Neural cell (in vitro differentiated cells): Measurements from ENCODE around the gene ACKR1. TPM values are rescaled to one million over a fixed set of nuclear protein-coding genes. Genes with fewer than 3 reads are reported as not detected.

Source experiments
- H2AFZ ChIP-seq: fragments of 200-600, 300-800 bp; sonication (generic), shearing (Covaris generic); 2 replicates; pipeline ENCODE4 v1.6.0; 2014; ENCODE audit warnings: low read depth, mild to moderate bottlenecking, antibody characterized with exemption, low read length, moderate library complexity
- H3F3A ChIP-seq: fragments of 200-600 bp; shearing (Covaris generic); 2 replicates; pipeline ENCODE4 v1.6.1; 2016; ENCODE audit warnings: mild to moderate bottlenecking, moderate library complexity, mixed read lengths, antibody characterized with exemption, low read length; ENCODE audit not compliant: insufficient read depth, poor library complexity, severe bottlenecking
- H3K27ac ChIP-seq: fragments of 200-600, 300-800 bp; sonication (generic), shearing (Covaris generic); 2 replicates; pipeline ENCODE4 v1.5.1; 2014; ENCODE audit warnings: mild to moderate bottlenecking, low read length, moderate library complexity
- H3K27me3 ChIP-seq: fragments of 300-800, 200-600 bp; sonication (generic), shearing (Covaris generic); 2 replicates; pipeline ENCODE4 v1.6.0; 2014; ENCODE audit warnings: mild to moderate bottlenecking, low read depth, low read length, moderate library complexity; ENCODE audit not compliant: insufficient read depth
- H3K36me3 ChIP-seq: fragments of 300-800, 200-600 bp; sonication (generic), shearing (Covaris generic); 2 replicates; pipeline ENCODE4 v1.5.1; 2014; ENCODE audit warnings: mild to moderate bottlenecking, antibody characterized with exemption, low read length, moderate library complexity; ENCODE audit not compliant: insufficient read depth
- H3K4me2 ChIP-seq: fragments of 300-800, 200-600 bp; sonication (generic), shearing (Covaris generic); 2 replicates; pipeline ENCODE4 v1.6.0; 2014; ENCODE audit warnings: mild to moderate bottlenecking, low read length
- H3K4me3 ChIP-seq: fragments of 300-800, 200-600 bp; sonication (generic), shearing (Covaris generic); 2 replicates; pipeline ENCODE4 v1.5.1; 2014; ENCODE audit warnings: mild to moderate bottlenecking, low read length, moderate library complexity
- H3K79me2 ChIP-seq: fragments of 200-600 bp; shearing (Covaris generic); replicated peaks from 2 replicates; pipeline ENCODE4 v1.6.0; 2014; ENCODE audit warnings: mild to moderate bottlenecking, low read length, moderate library complexity; ENCODE audit not compliant: insufficient read depth
- H3K9ac ChIP-seq: fragments of 300-800, 200-600 bp; sonication (generic), shearing (Covaris generic); 2 replicates; pipeline ENCODE4 v1.6.1; 2016; ENCODE audit warnings: mild to moderate bottlenecking, low read length, mixed read lengths
- H3K9me2 ChIP-seq: fragments of 200-600 bp; shearing (Covaris generic); 2 replicates; pipeline ENCODE4 v1.6.1; 2016; ENCODE audit warnings: mild to moderate bottlenecking, low read length, mixed read lengths; ENCODE audit not compliant: insufficient read depth
- H3K9me3 ChIP-seq: fragments of 200-600, 300-800 bp; sonication (generic), shearing (Covaris generic); 2 replicates; pipeline ENCODE4 v1.6.1; 2016; ENCODE audit warnings: mild to moderate bottlenecking, mixed run types, low read length, moderate library complexity, mixed read lengths
- H4K20me1 ChIP-seq: fragments of 200-600 bp; shearing (Covaris generic); 2 replicates; pipeline ENCODE4 v1.6.1; 2016; ENCODE audit warnings: mild to moderate bottlenecking, mixed run types; ENCODE audit not compliant: insufficient read depth
- EP300 ChIP-seq: fragments of 450-650 bp; conservative IDR thresholded peaks from 2 replicates; pipeline ENCODE4 v1.6.1; 2014; ENCODE audit warnings: antibody characterized with exemption, mild to moderate bottlenecking, moderate library complexity; ENCODE audit not compliant: poor library complexity, severe bottlenecking
- EZH2 ChIP-seq: fragments of 200-600, 300-800 bp; shearing (Covaris generic), sonication (generic); IDR thresholded peaks from 2 replicates; pipeline ENCODE4 v1.6.1; 2014; ENCODE audit warnings: antibody characterized with exemption, low read length, borderline replicate concordance, mild to moderate bottlenecking; ENCODE audit not compliant: insufficient read depth, poor library complexity, severe bottlenecking
- MXI1 ChIP-seq: fragments of 450-650 bp; conservative IDR thresholded peaks from 2 replicates; pipeline ENCODE4 v1.6.1; 2014; ENCODE audit warnings: antibody characterized with exemption, mild to moderate bottlenecking; ENCODE audit not compliant: poor library complexity, severe bottlenecking
- POLR2AphosphoS5 ChIP-seq: IDR thresholded peaks from 2 replicates; pipeline ENCODE4 v1.6.1; 2012
- RAD21 ChIP-seq: fragments of 450-650 bp; conservative IDR thresholded peaks from 2 replicates; pipeline ENCODE4 v1.6.1; 2014; ENCODE audit warnings: antibody characterized with exemption, mild to moderate bottlenecking, moderate library complexity
- SMC3 ChIP-seq: fragments of 450-650 bp; conservative IDR thresholded peaks from 2 replicates; pipeline ENCODE4 v1.6.1; 2014; ENCODE audit warnings: antibody characterized with exemption, mild to moderate bottlenecking, moderate library complexity; ENCODE audit not compliant: poor library complexity
- TAF1 ChIP-seq: IDR thresholded peaks from 2 replicates; pipeline ENCODE4 v1.6.1; 2012; ENCODE audit warnings: low read depth
- polyA plus RNA-seq: library from polyadenylated mRNA; depleted of rRNA; stranded (reverse); fragments of >200 nt; gene quantifications from 2 replicates; pipeline ENCODE4 v1.2.3, GENCODE V29; 2014
- TF ChIP-seq, protein P1 (sequence below): fragments of 450-650 bp; IDR thresholded peaks from 2 replicates; pipeline ENCODE4 v1.5.1; 2014; ENCODE audit warnings: antibody characterized with exemption, mild to moderate bottlenecking, moderate library complexity; ENCODE audit not compliant: poor library complexity, severe bottlenecking
- TF ChIP-seq, protein P2 (sequence below): IDR thresholded peaks from 2 replicates; pipeline ENCODE4 v1.6.1; 2012; ENCODE audit warnings: borderline replicate concordance

Gene ACKR1
- polyA plus RNA-seq, 1 donor from 2014 or later = 3.3 TPM

DNA sequence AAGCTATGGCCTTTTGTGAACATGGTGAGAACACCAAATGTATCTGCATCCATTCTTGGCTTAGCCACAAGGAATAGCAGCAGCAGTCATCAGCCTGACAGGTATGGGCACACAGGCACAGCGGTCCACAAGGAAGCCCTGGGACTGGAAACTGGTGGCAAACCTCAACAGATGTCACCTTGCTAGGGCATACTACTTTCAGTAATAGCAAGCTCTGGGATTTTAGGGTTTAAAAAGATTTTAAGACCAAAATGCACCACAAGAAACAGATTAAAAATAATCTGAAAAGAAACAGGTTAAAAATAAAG, 43.0 kb upstream of the ACKR1 start:
- no peak overlapping the region for H3K4me3 ChIP-seq
- no peak overlapping the region for H3K4me2 ChIP-seq
- H3K27ac ChIP-seq = no peak overlapping the region
- H2AFZ ChIP-seq = no peak overlapping the region
- H3K27me3 ChIP-seq = no peaks in the 10 kb centered on the region
- no peaks in the 10 kb centered on the region for H3K79me2 ChIP-seq
- H3F3A ChIP-seq = no peaks in the 10 kb centered on the region
- TF ChIP-seq MXI1 = no peak
- TF ChIP-seq POLR2AphosphoS5 = no peak
- TF ChIP-seq, protein P1, sequence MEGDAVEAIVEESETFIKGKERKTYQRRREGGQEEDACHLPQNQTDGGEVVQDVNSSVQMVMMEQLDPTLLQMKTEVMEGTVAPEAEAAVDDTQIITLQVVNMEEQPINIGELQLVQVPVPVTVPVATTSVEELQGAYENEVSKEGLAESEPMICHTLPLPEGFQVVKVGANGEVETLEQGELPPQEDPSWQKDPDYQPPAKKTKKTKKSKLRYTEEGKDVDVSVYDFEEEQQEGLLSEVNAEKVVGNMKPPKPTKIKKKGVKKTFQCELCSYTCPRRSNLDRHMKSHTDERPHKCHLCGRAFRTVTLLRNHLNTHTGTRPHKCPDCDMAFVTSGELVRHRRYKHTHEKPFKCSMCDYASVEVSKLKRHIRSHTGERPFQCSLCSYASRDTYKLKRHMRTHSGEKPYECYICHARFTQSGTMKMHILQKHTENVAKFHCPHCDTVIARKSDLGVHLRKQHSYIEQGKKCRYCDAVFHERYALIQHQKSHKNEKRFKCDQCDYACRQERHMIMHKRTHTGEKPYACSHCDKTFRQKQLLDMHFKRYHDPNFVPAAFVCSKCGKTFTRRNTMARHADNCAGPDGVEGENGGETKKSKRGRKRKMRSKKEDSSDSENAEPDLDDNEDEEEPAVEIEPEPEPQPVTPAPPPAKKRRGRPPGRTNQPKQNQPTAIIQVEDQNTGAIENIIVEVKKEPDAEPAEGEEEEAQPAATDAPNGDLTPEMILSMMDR = no peak
- TF ChIP-seq, protein P2, sequence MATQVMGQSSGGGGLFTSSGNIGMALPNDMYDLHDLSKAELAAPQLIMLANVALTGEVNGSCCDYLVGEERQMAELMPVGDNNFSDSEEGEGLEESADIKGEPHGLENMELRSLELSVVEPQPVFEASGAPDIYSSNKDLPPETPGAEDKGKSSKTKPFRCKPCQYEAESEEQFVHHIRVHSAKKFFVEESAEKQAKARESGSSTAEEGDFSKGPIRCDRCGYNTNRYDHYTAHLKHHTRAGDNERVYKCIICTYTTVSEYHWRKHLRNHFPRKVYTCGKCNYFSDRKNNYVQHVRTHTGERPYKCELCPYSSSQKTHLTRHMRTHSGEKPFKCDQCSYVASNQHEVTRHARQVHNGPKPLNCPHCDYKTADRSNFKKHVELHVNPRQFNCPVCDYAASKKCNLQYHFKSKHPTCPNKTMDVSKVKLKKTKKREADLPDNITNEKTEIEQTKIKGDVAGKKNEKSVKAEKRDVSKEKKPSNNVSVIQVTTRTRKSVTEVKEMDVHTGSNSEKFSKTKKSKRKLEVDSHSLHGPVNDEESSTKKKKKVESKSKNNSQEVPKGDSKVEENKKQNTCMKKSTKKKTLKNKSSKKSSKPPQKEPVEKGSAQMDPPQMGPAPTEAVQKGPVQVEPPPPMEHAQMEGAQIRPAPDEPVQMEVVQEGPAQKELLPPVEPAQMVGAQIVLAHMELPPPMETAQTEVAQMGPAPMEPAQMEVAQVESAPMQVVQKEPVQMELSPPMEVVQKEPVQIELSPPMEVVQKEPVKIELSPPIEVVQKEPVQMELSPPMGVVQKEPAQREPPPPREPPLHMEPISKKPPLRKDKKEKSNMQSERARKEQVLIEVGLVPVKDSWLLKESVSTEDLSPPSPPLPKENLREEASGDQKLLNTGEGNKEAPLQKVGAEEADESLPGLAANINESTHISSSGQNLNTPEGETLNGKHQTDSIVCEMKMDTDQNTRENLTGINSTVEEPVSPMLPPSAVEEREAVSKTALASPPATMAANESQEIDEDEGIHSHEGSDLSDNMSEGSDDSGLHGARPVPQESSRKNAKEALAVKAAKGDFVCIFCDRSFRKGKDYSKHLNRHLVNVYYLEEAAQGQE = no peak
- no peak for TF ChIP-seq RAD21
- TF ChIP-seq SMC3 = no peak
- TF ChIP-seq EZH2 = no peak
- TF ChIP-seq EP300 = no peak
- TF ChIP-seq TAF1 = no peak
- H3K9me2 ChIP-seq = no peaks in the 10 kb centered on the region
- H3K9ac ChIP-seq = no peak overlapping the region
- no peaks in the 10 kb centered on the region for H4K20me1 ChIP-seq
- no peaks in the 10 kb centered on the region for H3K9me3 ChIP-seq
- H3K36me3 ChIP-seq = no peaks in the 10 kb centered on the region

DNA sequence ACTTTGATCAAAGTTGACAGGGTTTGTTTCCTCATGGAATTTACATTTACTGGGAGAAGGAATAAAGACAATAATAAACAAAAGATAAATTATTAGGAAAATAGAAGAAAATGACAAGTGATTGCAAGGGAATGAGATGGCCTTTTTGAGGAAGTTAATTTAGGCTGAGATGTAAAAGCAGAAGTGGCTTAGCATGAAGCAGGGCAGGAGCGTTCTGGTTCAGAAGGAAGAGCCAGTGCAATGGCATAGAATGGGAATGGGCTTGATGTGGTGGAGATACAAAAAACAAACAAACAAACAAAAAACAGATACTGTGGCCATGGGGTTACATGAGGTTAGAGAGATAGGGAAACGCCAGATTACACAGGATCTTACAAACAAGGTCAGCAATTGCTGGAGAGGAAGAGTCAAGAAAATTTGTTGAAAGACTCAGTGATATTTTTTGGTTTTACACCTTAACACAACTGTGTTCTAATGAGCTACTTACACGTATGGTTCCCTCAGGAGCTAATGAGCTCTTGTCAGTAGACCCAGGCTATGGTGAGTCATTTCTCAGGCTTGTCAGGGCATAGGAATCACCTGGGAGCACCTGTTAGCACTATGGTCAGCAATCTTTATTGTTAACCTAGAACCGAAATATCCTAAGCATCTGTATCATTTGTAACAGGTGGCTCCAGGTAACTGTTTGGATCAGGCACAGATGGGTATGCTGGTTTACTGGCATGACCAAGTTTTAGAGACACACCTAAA, 42.0 kb upstream of the ACKR1 start:
- no peaks in the 10 kb centered on the region for H4K20me1 ChIP-seq
- H3K9ac ChIP-seq = no peak overlapping the region
- no peaks in the 10 kb centered on the region for H3K79me2 ChIP-seq
- no peak overlapping the region for H3K4me3 ChIP-seq
- no peaks in the 10 kb centered on the region for H3F3A ChIP-seq
- no peak overlapping the region for H2AFZ ChIP-seq
- no peaks in the 10 kb centered on the region for H3K36me3 ChIP-seq
- no peaks in the 10 kb centered on the region for H3K9me3 ChIP-seq
- TF ChIP-seq TAF1 (no peak), SMC3 (no peak), EP300 (no peak), EZH2 (no peak)
- TF ChIP-seq, protein P1 = no peak
- no peaks in the 10 kb centered on the region for H3K9me2 ChIP-seq
- no peak overlapping the region for H3K27ac ChIP-seq
- H3K4me2 ChIP-seq = no peak overlapping the region
- no peaks in the 10 kb centered on the region for H3K27me3 ChIP-seq
